Measurements from ENCODE around the gene CBFB. TPM values are rescaled to one million over a fixed set of nuclear protein-coding genes. Genes with fewer than 3 reads are reported as not detected.

CBFB gene
- total RNA-seq, 4 donors from 2014 or later = 26.0 to 59.3 (median 41.9) TPM

- intact Hi-C loops (cut with DNase I) = no loop called here
Observed at GRCh38 chr16:67112591-67113399, 83.8 kb downstream of the CBFB start.

DNA sequence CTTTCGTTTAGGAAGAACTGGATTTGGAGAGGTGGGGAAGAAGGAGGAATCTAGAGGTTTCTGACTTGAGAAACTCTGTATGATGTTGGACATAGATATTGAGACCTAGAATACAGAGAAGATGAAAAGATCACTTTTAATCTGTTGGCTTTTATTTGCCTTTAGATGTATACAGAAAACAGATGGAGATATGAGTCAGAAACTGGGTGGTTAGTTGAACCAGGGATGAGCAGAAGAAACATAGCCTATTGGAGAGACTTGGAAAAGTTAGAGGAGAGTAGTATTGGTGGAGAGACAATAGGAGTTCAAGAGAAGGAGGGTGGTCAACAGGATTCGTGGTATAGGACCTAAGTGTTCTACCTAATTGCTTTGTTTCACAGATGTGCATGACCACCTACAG lies 85.8 kb downstream of the CBFB start:
- H3K27me3 ChIP-seq = no peaks in the 10 kb centered on the region
- peaks cover 16 to 69% (median 31%) of the 10 kb centered on the region in 3 donors for H3K4me1 ChIP-seq
- DNase-seq = no peak
- TF ChIP-seq, protein P1, sequence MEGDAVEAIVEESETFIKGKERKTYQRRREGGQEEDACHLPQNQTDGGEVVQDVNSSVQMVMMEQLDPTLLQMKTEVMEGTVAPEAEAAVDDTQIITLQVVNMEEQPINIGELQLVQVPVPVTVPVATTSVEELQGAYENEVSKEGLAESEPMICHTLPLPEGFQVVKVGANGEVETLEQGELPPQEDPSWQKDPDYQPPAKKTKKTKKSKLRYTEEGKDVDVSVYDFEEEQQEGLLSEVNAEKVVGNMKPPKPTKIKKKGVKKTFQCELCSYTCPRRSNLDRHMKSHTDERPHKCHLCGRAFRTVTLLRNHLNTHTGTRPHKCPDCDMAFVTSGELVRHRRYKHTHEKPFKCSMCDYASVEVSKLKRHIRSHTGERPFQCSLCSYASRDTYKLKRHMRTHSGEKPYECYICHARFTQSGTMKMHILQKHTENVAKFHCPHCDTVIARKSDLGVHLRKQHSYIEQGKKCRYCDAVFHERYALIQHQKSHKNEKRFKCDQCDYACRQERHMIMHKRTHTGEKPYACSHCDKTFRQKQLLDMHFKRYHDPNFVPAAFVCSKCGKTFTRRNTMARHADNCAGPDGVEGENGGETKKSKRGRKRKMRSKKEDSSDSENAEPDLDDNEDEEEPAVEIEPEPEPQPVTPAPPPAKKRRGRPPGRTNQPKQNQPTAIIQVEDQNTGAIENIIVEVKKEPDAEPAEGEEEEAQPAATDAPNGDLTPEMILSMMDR (IDR thresholded peaks at IDR 0.05) = no peak
- TF ChIP-seq POLR2A (IDR thresholded peaks at IDR 0.05) = no peak
- H3K36me3 ChIP-seq = peaks cover 0 to 17% (median 0%) of the 10 kb centered on the region in 3 donors
- no peak overlapping the region for H3K27ac ChIP-seq
- intact Hi-C loops (cut with DNase I) = no loop called here
- no peaks in the 10 kb centered on the region for H3K9me3 ChIP-seq
- 70 to 83% methylated on average over 2 of the region's 2 CpGs for WGBS, 2 donors
- no peak overlapping the region for H3K4me3 ChIP-seq

More at GRCh38 chr16:67112591-67113399, 83.8 kb downstream of the CBFB start:
- no peak for TF ChIP-seq POLR2A (IDR thresholded peaks at IDR 0.05)
- TF ChIP-seq, protein P1 (IDR thresholded peaks at IDR 0.05) = peak in 1 of 6 experiments; percentile 13
- Histone ChIP-seq H3K27me3 (no peaks in the 10 kb centered on the region), H3K9me3 (no peaks in the 10 kb centered on the region), H3K36me3 (peaks cover 0 to 10% (median 0%) of the 10 kb centered on the region in 3 donors), H3K4me3 (no peak overlapping the region), H3K27ac (peak overlapping the region; percentile 4 to 69 (median 20)), H3K4me1 (peaks cover 22 to 76% (median 36%) of the 10 kb centered on the region in 3 donors)
- 29 to 53% methylated on average over 4 of the region's 4 CpGs for WGBS, 2 donors
- no peak for DNase-seq

DNA sequence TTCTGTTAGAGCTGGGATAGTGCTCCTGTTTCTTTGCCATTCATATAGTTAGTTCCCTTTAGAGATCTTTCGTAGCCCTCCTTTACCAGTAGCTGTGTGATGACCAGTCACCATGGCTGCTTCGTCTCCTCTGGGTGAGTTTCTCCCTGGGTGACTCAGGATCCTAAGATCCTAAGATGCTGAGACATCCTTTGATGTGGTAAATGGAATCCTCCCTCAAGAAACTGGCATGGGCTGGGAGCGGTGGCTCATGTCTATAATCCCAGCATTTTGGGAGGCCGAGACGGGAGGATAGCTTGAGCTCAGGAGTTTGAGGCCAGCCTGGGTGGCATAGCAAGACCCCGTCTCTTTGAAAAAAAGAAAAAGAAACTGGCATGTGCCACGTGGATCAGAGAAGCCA lies 86.7 kb downstream of the CBFB start:
- intact Hi-C loops (cut with DNase I) = no loop called here
- H3K4me3 ChIP-seq = no peak overlapping the region
- no peak for TF ChIP-seq POLR2A (IDR thresholded peaks at IDR 0.05)
- TF ChIP-seq, protein P1 (IDR thresholded peaks at IDR 0.05) = no peak
- H3K27me3 ChIP-seq = no peaks in the 10 kb centered on the region
- no peak overlapping the region for H3K27ac ChIP-seq
- H3K36me3 ChIP-seq = peaks cover 0 to 26% (median 0%) of the 10 kb centered on the region in 3 donors
- no peak for DNase-seq
- H3K4me1 ChIP-seq = peaks cover 14 to 63% (median 27%) of the 10 kb centered on the region in 3 donors
- 64 to 66% methylated on average over 5 to 7 of the region's 7 CpGs for WGBS, 2 donors
- no peaks in the 10 kb centered on the region for H3K9me3 ChIP-seq

GRCh38 chr16:67116388-67117311 lies 87.7 kb downstream of the CBFB start:
- Histone ChIP-seq H3K36me3 (peaks cover 0 to 36% (median 5%) of the 10 kb centered on the region in 3 donors), H3K27me3 (no peaks in the 10 kb centered on the region), H3K9me3 (no peaks in the 10 kb centered on the region), H3K4me1 (peaks cover 4 to 53% (median 17%) of the 10 kb centered on the region in 3 donors), H3K4me3 (no peak overlapping the region), H3K27ac (peak overlapping the region in 1 of 4 donors; percentile 75)
- 80% methylated on average over 11 to 13 of the region's 13 CpGs for WGBS, 2 donors
- DNase-seq = no peak
- intact Hi-C loops (cut with DNase I) = no loop called here
- TF ChIP-seq, protein P1 (IDR thresholded peaks at IDR 0.05) = no peak
- TF ChIP-seq POLR2A (IDR thresholded peaks at IDR 0.05) = no peak
